OCI-LY3 (cell line): ENCODE data around the gene ESR1.
"Not testable (repeated sequence)": the region's sequence is repeated elsewhere in the genome, so short reads cannot be mapped to it uniquely, and the experiment has no call there.

Experiments used
- H2AFZ ChIP-seq: fragments of 200-600, 300-600 bp; shearing (Covaris generic); 2 replicates; pipeline ENCODE4 v1.6.0; 2014; ENCODE audit warnings: antibody characterized with exemption, low read depth, low read length
- H3K27ac ChIP-seq: fragments of 200-600, 300-600 bp; sonication (generic); 2 replicates; pipeline ENCODE4 v1.5.1; 2014; ENCODE audit warnings: mild to moderate bottlenecking, low read length, moderate library complexity, mixed read lengths
- H3K27me3 ChIP-seq: fragments of 200-600, 300-600 bp; sonication (generic); 2 replicates; pipeline ENCODE4 v1.6.1; 2014; ENCODE audit warnings: low read depth, low read length, mixed read lengths
- H3K36me3 ChIP-seq: fragments of 200-600, 300-600 bp; sonication (generic); replicated peaks from 2 replicates; pipeline ENCODE3; 2014; ENCODE audit warnings: low read depth, low read length, mixed read lengths
- H3K4me1 ChIP-seq: fragments of 300-600, 200-600 bp; sonication (generic); 2 replicates; pipeline ENCODE4 v1.6.1; 2014; ENCODE audit warnings: low read length, mixed read lengths
- H3K4me2 ChIP-seq: fragments of 200-600, 300-600 bp; sonication (generic); 2 replicates; pipeline ENCODE4 v1.6.1; 2014; ENCODE audit warnings: low read length, mixed read lengths
- H3K4me3 ChIP-seq: fragments of 300-600, 200-600 bp; sonication (generic); 2 replicates; pipeline ENCODE4 v1.5.1; 2014; ENCODE audit warnings: antibody characterized with exemption, mild to moderate bottlenecking, low read length, moderate library complexity
- H3K79me2 ChIP-seq: fragments of 300-600, 200-600 bp; shearing (Covaris generic); 2 replicates; pipeline ENCODE4 v1.6.1; 2014; ENCODE audit warnings: mild to moderate bottlenecking, low read length, mixed read lengths
- H3K9ac ChIP-seq: fragments of 300-600, 200-600 bp; shearing (Covaris generic); 2 replicates; pipeline ENCODE4 v1.6.0; 2014; ENCODE audit warnings: mild to moderate bottlenecking, low read length, moderate library complexity
- H3K9me3 ChIP-seq: fragments of 200-600, 300-600 bp; shearing (Covaris generic); 2 replicates; pipeline ENCODE4 v1.6.1; 2014; ENCODE audit warnings: low read length, mixed read lengths; ENCODE audit not compliant: insufficient read depth
- H4K20me1 ChIP-seq: fragments of 200-600, 300-600 bp; sonication (generic); 2 replicates; pipeline ENCODE4 v1.6.1; 2016; ENCODE audit warnings: low read length, mixed read lengths; ENCODE audit not compliant: insufficient read depth
- EZH2phosphoT487 ChIP-seq: fragments of 200-600 bp; shearing (Covaris generic); IDR thresholded peaks from 2 replicates; pipeline ENCODE4 v1.6.1; 2018; ENCODE audit warnings: antibody characterized with exemption, mixed run types, low read depth
- TF ChIP-seq, protein P1 (sequence below): fragments of 200-600, 300-600 bp; sonication (generic); IDR thresholded peaks from 2 replicates; pipeline ENCODE4 v1.5.1; 2014; ENCODE audit warnings: antibody characterized with exemption, low read length, low read depth

ESR1 gene

GRCh38 chr6:152136449-152136825 is 329.0 kb downstream of the ESR1 start:
- H3K27me3 ChIP-seq: no peaks in the 10 kb centered on the region
- no peak overlapping the region for H2AFZ ChIP-seq
- no peaks in the 10 kb centered on the region for H3K9me3 ChIP-seq
- H4K20me1 ChIP-seq: no peaks in the 10 kb centered on the region
- no peak overlapping the region for H3K4me2 ChIP-seq
- no peaks in the 10 kb centered on the region for H3K4me1 ChIP-seq
- no peaks in the 10 kb centered on the region for H3K79me2 ChIP-seq
- H3K9ac ChIP-seq: no peak overlapping the region
- H3K4me3 ChIP-seq: no peak overlapping the region
- TF ChIP-seq, protein P1, sequence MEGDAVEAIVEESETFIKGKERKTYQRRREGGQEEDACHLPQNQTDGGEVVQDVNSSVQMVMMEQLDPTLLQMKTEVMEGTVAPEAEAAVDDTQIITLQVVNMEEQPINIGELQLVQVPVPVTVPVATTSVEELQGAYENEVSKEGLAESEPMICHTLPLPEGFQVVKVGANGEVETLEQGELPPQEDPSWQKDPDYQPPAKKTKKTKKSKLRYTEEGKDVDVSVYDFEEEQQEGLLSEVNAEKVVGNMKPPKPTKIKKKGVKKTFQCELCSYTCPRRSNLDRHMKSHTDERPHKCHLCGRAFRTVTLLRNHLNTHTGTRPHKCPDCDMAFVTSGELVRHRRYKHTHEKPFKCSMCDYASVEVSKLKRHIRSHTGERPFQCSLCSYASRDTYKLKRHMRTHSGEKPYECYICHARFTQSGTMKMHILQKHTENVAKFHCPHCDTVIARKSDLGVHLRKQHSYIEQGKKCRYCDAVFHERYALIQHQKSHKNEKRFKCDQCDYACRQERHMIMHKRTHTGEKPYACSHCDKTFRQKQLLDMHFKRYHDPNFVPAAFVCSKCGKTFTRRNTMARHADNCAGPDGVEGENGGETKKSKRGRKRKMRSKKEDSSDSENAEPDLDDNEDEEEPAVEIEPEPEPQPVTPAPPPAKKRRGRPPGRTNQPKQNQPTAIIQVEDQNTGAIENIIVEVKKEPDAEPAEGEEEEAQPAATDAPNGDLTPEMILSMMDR: no peak
- TF ChIP-seq EZH2phosphoT487: no peak
- H3K36me3 ChIP-seq: no peaks in the 10 kb centered on the region
- H3K27ac ChIP-seq: no peak overlapping the region

DNA sequence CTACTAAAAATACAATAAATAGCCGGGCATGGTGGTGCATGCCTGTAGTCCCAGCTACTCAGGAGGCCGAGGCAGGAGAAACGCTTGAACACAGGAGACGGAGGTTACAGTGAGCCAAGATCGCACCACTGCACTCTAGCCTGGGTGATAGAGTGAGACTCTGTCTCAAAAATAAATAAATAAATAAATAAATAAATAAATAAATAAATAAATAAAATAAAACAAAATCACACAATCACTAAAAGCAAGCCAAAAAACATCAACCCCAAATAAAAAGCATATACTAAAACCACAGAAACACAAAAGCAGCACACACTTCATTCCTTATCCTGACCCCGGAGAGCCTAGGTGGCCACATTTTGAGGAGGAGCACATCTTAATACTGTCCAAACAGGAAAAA is 330.9 kb downstream of the ESR1 start:
- H2AFZ ChIP-seq, H4K20me1 ChIP-seq, H3K27me3 ChIP-seq, H3K4me1 ChIP-seq, H3K9ac ChIP-seq, H3K27ac ChIP-seq, H3K9me3 ChIP-seq, H3K4me2 ChIP-seq, H3K4me3 ChIP-seq, H3K79me2 ChIP-seq, H3K36me3 ChIP-seq: not testable (repeated sequence)

DNA sequence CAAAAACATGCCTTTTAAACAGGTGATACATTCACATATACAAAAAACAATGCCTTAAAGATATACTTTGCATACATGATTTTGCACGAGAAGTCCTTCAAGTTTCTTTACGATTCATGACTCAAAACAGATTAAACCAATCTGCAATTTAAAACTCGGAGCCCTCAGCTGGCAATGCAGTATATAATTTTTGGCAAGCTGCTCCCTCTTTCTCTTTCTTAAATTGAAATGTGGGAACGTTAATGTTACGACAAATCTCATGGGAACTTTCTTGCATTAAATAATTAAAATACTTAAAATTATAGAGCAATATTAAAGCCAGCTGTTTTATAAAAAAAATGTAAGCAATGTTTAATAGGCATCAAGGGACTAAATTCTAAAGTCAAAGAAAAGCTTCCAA is 334.6 kb downstream of the ESR1 start:
- H3K4me1 ChIP-seq: no peaks in the 10 kb centered on the region
- H3K27ac ChIP-seq: no peak overlapping the region
- H2AFZ ChIP-seq: no peak overlapping the region
- no peaks in the 10 kb centered on the region for H3K36me3 ChIP-seq
- H3K4me3 ChIP-seq: no peak overlapping the region
- no peak overlapping the region for H3K4me2 ChIP-seq
- TF ChIP-seq, protein P1: no peak
- no peak for TF ChIP-seq EZH2phosphoT487
- H3K9ac ChIP-seq: no peak overlapping the region
- no peaks in the 10 kb centered on the region for H3K27me3 ChIP-seq
- H3K79me2 ChIP-seq: no peaks in the 10 kb centered on the region
- no peaks in the 10 kb centered on the region for H4K20me1 ChIP-seq
- H3K9me3 ChIP-seq: no peaks in the 10 kb centered on the region

- Histone ChIP-seq H3K4me3 (no peak overlapping the region), H4K20me1 (no peaks in the 10 kb centered on the region), H3K79me2 (no peaks in the 10 kb centered on the region), H3K27me3 (no peaks in the 10 kb centered on the region), H3K27ac (no peak overlapping the region), H3K4me2 (no peak overlapping the region), H3K9me3 (no peaks in the 10 kb centered on the region), H3K9ac (no peak overlapping the region), H2AFZ (no peak overlapping the region), H3K4me1 (no peaks in the 10 kb centered on the region), H3K36me3 (no peaks in the 10 kb centered on the region)
- TF ChIP-seq, protein P1: no peak
- TF ChIP-seq EZH2phosphoT487: no peak
These were observed 335.9 kb downstream of the ESR1 start for GRCh38 chr6:152143359-152143758.

DNA sequence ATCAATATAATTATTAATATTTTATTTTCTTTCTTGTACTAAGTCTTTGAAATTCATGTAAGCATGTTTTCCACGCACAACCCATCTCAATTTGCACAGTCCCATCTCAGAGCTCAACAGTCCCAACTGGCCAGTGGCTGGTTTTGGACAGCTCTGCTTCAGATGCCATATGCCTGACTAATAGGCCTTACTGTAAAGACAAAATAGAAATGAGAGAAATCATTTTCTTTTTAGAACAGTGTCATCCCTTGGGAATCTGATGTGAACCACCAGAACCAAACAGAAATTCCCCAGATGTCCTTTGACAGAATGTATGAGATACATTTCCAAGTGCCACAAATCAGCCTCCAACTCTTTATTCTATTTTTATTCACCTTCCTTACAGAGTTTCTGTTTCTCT is 338.9 kb downstream of the ESR1 start:
- H4K20me1 ChIP-seq: no peaks in the 10 kb centered on the region
- H3K27me3 ChIP-seq: no peaks in the 10 kb centered on the region
- no peak overlapping the region for H2AFZ ChIP-seq
- H3K4me2 ChIP-seq: no peak overlapping the region
- H3K79me2 ChIP-seq: no peaks in the 10 kb centered on the region
- H3K36me3 ChIP-seq: no peaks in the 10 kb centered on the region
- no peaks in the 10 kb centered on the region for H3K4me1 ChIP-seq
- no peak overlapping the region for H3K4me3 ChIP-seq
- no peaks in the 10 kb centered on the region for H3K9me3 ChIP-seq
- no peak overlapping the region for H3K9ac ChIP-seq
- TF ChIP-seq, protein P1: no peak
- TF ChIP-seq EZH2phosphoT487: no peak
- no peak overlapping the region for H3K27ac ChIP-seq
